ENCODE results near the gene KCTD1.

- TF ChIP-seq CTCF (IDR thresholded peaks at IDR 0.05) (no peak), POLR2A (IDR thresholded peaks at IDR 0.05) (no peak)
Observed at GRCh38 chr18:26497866-26498265, 50.5 kb downstream of the KCTD1 start.
